A673 (cell line): ENCODE results near the gene YIPF3. TPM values are rescaled to one million over a fixed set of nuclear protein-coding genes. Genes with fewer than 3 reads are reported as not detected.
A peak's percentile ranks its signal among the peaks of the same experiment; 100 is the strongest.

ENCODE experiments used
- BruUV-seq: library from RNA; stranded (reverse); fragments of 400-500 nt; replicated peaks from 2 replicates; lab custom pipeline; 2021; lab: Mats Ljungman, UMichigan
- CTCF ChIA-PET: fragments of 300-600 bp; sonication (Branson Sonifier 250); formaldehyde crosslinking; loops from one replicate; lab custom pipeline; 2022; ENCODE audit warnings: antibody characterized with exemption; lab: Charles Lee
- POLR2A ChIA-PET: fragments of 300-600 bp; sonication (Branson Sonifier 250); formaldehyde crosslinking; loops from one replicate; lab custom pipeline; 2022; ENCODE audit warnings: antibody characterized with exemption; ENCODE audit not compliant: low non-redundant PET; lab: Charles Lee
- DNase-seq: peaks from one replicate; pipeline ENCODE4 v3.0.0-alpha.2; 2015; ENCODE audit warnings: low spot score
- H3K27ac ChIP-seq: fragments of 200-600 bp; sonication (generic); 2 replicates; pipeline ENCODE4 v1.5.1; 2016; ENCODE audit warnings: mixed run types, low read depth, mild to moderate bottlenecking, mixed read lengths, antibody characterized with exemption, low read length; ENCODE audit not compliant: poor library complexity, severe bottlenecking
- H3K27me3 ChIP-seq: fragments of 200-600 bp; sonication (generic); replicated peaks from 2 replicates; pipeline ENCODE4 v1.6.1; 2017; ENCODE audit warnings: mixed run types, low read depth, mild to moderate bottlenecking, mixed read lengths, antibody characterized with exemption, low read length; ENCODE audit not compliant: insufficient read depth, poor library complexity
- H3K36me3 ChIP-seq: fragments of 200-600 bp; sonication (generic); 2 replicates; pipeline ENCODE4 v1.6.1; 2016; ENCODE audit warnings: mixed run types, mild to moderate bottlenecking, mixed read lengths, antibody characterized with exemption, low read length; ENCODE audit not compliant: insufficient read depth, poor library complexity, severe bottlenecking
- H3K4me1 ChIP-seq: fragments of 200-600 bp; sonication (generic); 2 replicates; pipeline ENCODE4 v1.6.1; 2017; ENCODE audit warnings: mixed run types, mild to moderate bottlenecking, mixed read lengths, antibody characterized with exemption, low read length; ENCODE audit not compliant: insufficient read depth, poor library complexity, severe bottlenecking
- H3K4me3 ChIP-seq: fragments of 200-600 bp; sonication (generic); 2 replicates; pipeline ENCODE4 v1.5.1; 2016; ENCODE audit warnings: low read depth, mixed run types, mild to moderate bottlenecking, mixed read lengths, low read length; ENCODE audit not compliant: poor library complexity, severe bottlenecking
- H3K9me3 ChIP-seq: fragments of 200-600 bp; sonication (generic); 2 replicates; pipeline ENCODE4 v1.6.1; 2016; ENCODE audit warnings: mixed run types, low read depth, mild to moderate bottlenecking, mixed read lengths, antibody characterized with exemption, low read length; ENCODE audit not compliant: poor library complexity, severe bottlenecking
- EZH2 ChIP-seq: fragments of 200-600 bp; sonication (generic); IDR thresholded peaks from 2 replicates; pipeline ENCODE4 v1.6.1; 2017; ENCODE audit warnings: borderline replicate concordance, low read depth, mild to moderate bottlenecking, mixed read lengths, antibody characterized with exemption, low read length; ENCODE audit not compliant: poor library complexity, severe bottlenecking
- intact Hi-C: fragments of 100-400 bp; cut with micrococcal nuclease; formaldehyde crosslinking; loops from one replicate; pipeline ENCODE4 v1.10.0; 2022; ENCODE audit not compliant: unreplicated experiment
- total RNA-seq: library from RNA; stranded (reverse); gene quantifications from 2 replicates; pipeline ENCODE4 v1.2.3, GENCODE V29; 2021
- TF ChIP-seq, protein P1 (sequence below): fragments of 300-800, 200-600 bp; sonication (generic); conservative IDR thresholded peaks from 2 replicates; pipeline ENCODE4 v1.5.1; 2017; ENCODE audit warnings: low read depth, mild to moderate bottlenecking, antibody characterized with exemption, low read length, moderate library complexity, mixed read lengths

YIPF3 gene
- total RNA-seq, 1 experiment from 2014 or later = 75.1 TPM

- H3K4me1 ChIP-seq = no peaks in the 10 kb centered on the region
- no TSS peak for BruUV-seq
- ChIA-PET POLR2A (interaction anchor here (0.6 kb wide), 1 partner anchor 9 kb away, joined by 5 read pairs; no protein-coding TSS in a partner anchor), CTCF (no interaction called here)
- no peak overlapping the region for H3K27ac ChIP-seq
- H3K36me3 ChIP-seq = peaks cover 77% of the 10 kb centered on the region
- H3K4me3 ChIP-seq = no peak overlapping the region
- no peak for DNase-seq
- no peaks in the 10 kb centered on the region for H3K9me3 ChIP-seq
- intact Hi-C loops = no loop called here
- no peaks in the 10 kb centered on the region for H3K27me3 ChIP-seq
- TF ChIP-seq, protein P1, sequence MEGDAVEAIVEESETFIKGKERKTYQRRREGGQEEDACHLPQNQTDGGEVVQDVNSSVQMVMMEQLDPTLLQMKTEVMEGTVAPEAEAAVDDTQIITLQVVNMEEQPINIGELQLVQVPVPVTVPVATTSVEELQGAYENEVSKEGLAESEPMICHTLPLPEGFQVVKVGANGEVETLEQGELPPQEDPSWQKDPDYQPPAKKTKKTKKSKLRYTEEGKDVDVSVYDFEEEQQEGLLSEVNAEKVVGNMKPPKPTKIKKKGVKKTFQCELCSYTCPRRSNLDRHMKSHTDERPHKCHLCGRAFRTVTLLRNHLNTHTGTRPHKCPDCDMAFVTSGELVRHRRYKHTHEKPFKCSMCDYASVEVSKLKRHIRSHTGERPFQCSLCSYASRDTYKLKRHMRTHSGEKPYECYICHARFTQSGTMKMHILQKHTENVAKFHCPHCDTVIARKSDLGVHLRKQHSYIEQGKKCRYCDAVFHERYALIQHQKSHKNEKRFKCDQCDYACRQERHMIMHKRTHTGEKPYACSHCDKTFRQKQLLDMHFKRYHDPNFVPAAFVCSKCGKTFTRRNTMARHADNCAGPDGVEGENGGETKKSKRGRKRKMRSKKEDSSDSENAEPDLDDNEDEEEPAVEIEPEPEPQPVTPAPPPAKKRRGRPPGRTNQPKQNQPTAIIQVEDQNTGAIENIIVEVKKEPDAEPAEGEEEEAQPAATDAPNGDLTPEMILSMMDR = no peak
- no peak for TF ChIP-seq EZH2
Observed at GRCh38 chr6:43521836-43522235, 5.1 kb upstream of the YIPF3 start.

DNA sequence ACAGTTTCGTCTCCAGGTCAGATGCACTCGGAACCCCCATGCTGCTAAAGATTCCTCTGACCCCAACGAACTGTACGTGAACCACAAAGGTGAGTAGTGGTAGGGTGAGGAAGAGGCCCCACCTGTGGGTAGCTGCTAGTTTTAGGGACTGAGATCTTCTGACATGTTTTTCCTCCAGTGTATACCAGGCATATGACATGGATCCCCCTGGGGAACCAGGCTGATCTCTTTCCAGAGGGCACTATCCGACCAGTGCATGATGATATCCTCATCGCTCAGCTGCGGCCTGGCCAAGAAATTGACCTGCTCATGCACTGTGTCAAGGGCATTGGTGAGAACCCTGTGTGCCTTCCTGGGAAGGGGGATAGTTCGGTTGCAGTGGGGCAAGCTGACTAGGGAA is 3.4 kb upstream of the YIPF3 start:
- peaks cover 66% of the 10 kb centered on the region for H3K36me3 ChIP-seq

GRCh38 chr6:43517505-43518357 is 1.0 kb upstream of the YIPF3 start:
- peak overlapping the region; percentile 88 for H3K27ac ChIP-seq
- no peaks in the 10 kb centered on the region for H3K27me3 ChIP-seq
- peaks cover 63% of the 10 kb centered on the region for H3K36me3 ChIP-seq
- BruUV-seq = TSS peak; percentile 61
- no peak for DNase-seq
- intact Hi-C loops = loop anchor here (1.0 kb wide), 1 partner anchor 616 kb away; no protein-coding TSS in a partner anchor
- TF ChIP-seq, protein P1 = no peak
- no peak for TF ChIP-seq EZH2
- H3K9me3 ChIP-seq = no peaks in the 10 kb centered on the region
- H3K4me1 ChIP-seq = peaks cover 12% of the 10 kb centered on the region
- POLR2A ChIA-PET = no interaction called here
- CTCF ChIA-PET = no interaction called here
- peak overlapping the region; percentile 89 for H3K4me3 ChIP-seq

More for the DNA sequence above, 3.4 kb upstream of the YIPF3 start:
- intact Hi-C loops = no loop called here
- Histone ChIP-seq H3K4me1 (peaks cover 12% of the 10 kb centered on the region), H3K9me3 (no peaks in the 10 kb centered on the region), H3K4me3 (no peak overlapping the region), H3K27ac (no peak overlapping the region), H3K27me3 (no peaks in the 10 kb centered on the region)
- DNase-seq = no peak
- ChIA-PET POLR2A (no interaction called here), CTCF (no interaction called here)
- TF ChIP-seq, protein P1 = no peak
- no peak for TF ChIP-seq EZH2
- no TSS peak for BruUV-seq
